K562 (cell line): Measurements from ENCODE around the gene RASGRP1. TPM values are rescaled to one million over a fixed set of nuclear protein-coding genes. Genes with fewer than 3 reads are reported as not detected.

Experiments
- ATAC-seq: fragments of 200-7000 bp; cut with Tn5 transposase; 3 replicates; pipeline ENCODE4 v1.9.1; 2020; ENCODE audit warnings: moderate library complexity
- BruUV-seq: library from RNA; stranded (reverse); fragments of 400-500 nt; replicated peaks from 2 replicates; lab custom pipeline; 2021; lab: Mats Ljungman, UMichigan
- CTCF ChIA-PET: fragments of 300-600 bp; formaldehyde crosslinking; extraction: SDS; loops from one replicate; lab custom pipeline; 2021; ENCODE audit warnings: low intra/inter-chr PET ratio; lab: Yijun Ruan, JAX
- POLR2A ChIA-PET: fragments of 300-600, 350-650 bp; sonication (Branson Sonifier 250); formaldehyde crosslinking; extraction: SDS; loops from one replicate; lab custom pipeline; 2021; ENCODE audit warnings: antibody characterized with exemption, inconsistent platforms; lab: Yijun Ruan, JAX
- DNase-seq, 4 experiments: peaks; one replicate each; pipeline versions ENCODE4 v3.0.0 to v3.0.0-alpha.2; 2011 to 2018; ENCODE audit warnings: low spot score in 3 of 4, mixed read lengths in 3 of 4; ENCODE audit errors: extremely low read depth in 1 of 4
- FAIRE-seq: peaks from 2 replicates; lab custom pipeline; 2011; peaks lifted over from hg19 to GRCh38; lab: Jason Lieb, UNC
- H2AFZ ChIP-seq: 2 replicates; pipeline ENCODE4 v1.6.0; 2011; ENCODE audit warnings: low read depth, low read length, control low read depth, inconsistent platforms
- H3K27ac ChIP-seq: fragments of 200-600 bp; 3 replicates; pipeline ENCODE4 v1.8.0; 2011; ENCODE audit warnings: low read depth, mild to moderate bottlenecking, control low read depth, inconsistent platforms, low read length, moderate library complexity, mixed read lengths; ENCODE audit errors: extremely low read depth
- H3K27me3 ChIP-seq, 2 experiments: fragments of 300-600 bp in 1 of 2; 2 replicates in 1 of 2; 3 replicates in 1 of 2; pipeline versions ENCODE4 v1.6.0 to v1.8.0; 2011; ENCODE audit warnings: inconsistent platforms in 2 of 2, low read length in 2 of 2, mild to moderate bottlenecking in 1 of 2, mixed read lengths in 1 of 2, moderate library complexity in 1 of 2; ENCODE audit not compliant: control insufficient read depth in 2 of 2, insufficient read depth in 2 of 2
- H3K36me3 ChIP-seq: fragments of 300-600 bp; 3 replicates; pipeline ENCODE4 v1.8.0; 2011; ENCODE audit warnings: mild to moderate bottlenecking, low read length, inconsistent platforms; ENCODE audit not compliant: control insufficient read depth, insufficient read depth
- H3K4me1 ChIP-seq, 2 experiments: fragments of 200-600 bp in 1 of 2; replicated peaks in 1 of 2; 2 replicates in 1 of 2; 3 replicates in 1 of 2; pipeline versions ENCODE4 v1.5.1 to v1.8.0; 2011; ENCODE audit warnings: inconsistent platforms in 2 of 2, low read length in 2 of 2, mild to moderate bottlenecking in 1 of 2, mixed read lengths in 1 of 2, moderate library complexity in 1 of 2; ENCODE audit not compliant: control insufficient read depth in 2 of 2, insufficient read depth in 2 of 2
- H3K4me2 ChIP-seq: 2 replicates; pipeline ENCODE4 v1.6.1; 2011; ENCODE audit warnings: low read length, control low read depth, inconsistent platforms, mixed read lengths; ENCODE audit not compliant: insufficient read depth
- H3K4me3 ChIP-seq: fragments of 200-600 bp; sonication (generic), shearing (Covaris generic); 2 replicates; pipeline ENCODE4 v1.5.1; 2016; ENCODE audit warnings: control low read depth, inconsistent platforms
- H3K79me2 ChIP-seq: fragments of 200-600 bp; 3 replicates; pipeline ENCODE4 v1.8.0; 2011; ENCODE audit warnings: low read length, inconsistent platforms; ENCODE audit not compliant: control insufficient read depth, insufficient read depth
- H3K9ac ChIP-seq, 2 experiments: 2 replicates each; pipeline versions ENCODE4 v1.6.0 to v1.6.1; 2011; ENCODE audit warnings: low read depth in 2 of 2, low read length in 2 of 2, control low read depth in 1 of 2, inconsistent platforms in 1 of 2, mild to moderate bottlenecking in 1 of 2, mixed read lengths in 1 of 2; ENCODE audit not compliant: insufficient read depth in 1 of 2
- H3K9me1 ChIP-seq: one replicate; pipeline ENCODE4 v1.6.0; 2011; ENCODE audit warnings: inconsistent platforms, mild to moderate bottlenecking, low read length, moderate library complexity; ENCODE audit not compliant: control insufficient read depth, insufficient read depth
- H3K9me3 ChIP-seq: replicated peaks from 2 replicates; pipeline ENCODE4 v1.5.1; 2011; ENCODE audit warnings: low read depth, low read length, inconsistent platforms; ENCODE audit not compliant: control insufficient read depth, insufficient read depth
- H4K20me1 ChIP-seq: replicated peaks from 2 replicates; pipeline ENCODE4 v1.6.1; 2011; ENCODE audit warnings: low read length, inconsistent platforms, mixed read lengths; ENCODE audit not compliant: control insufficient read depth, insufficient read depth
- ARNT ChIP-seq, 2 experiments: fragments of 450-650 bp; IDR thresholded peaks; 2 replicates each; pipeline ENCODE4 v1.6.1; 2016; ENCODE audit warnings: mild to moderate bottlenecking in 1 of 2
- ZBTB11 ChIP-seq, 3 experiments: fragments of 200-800 bp in 1 of 3; fragments of 250-450 bp in 1 of 3; fragments of 450-650 bp in 1 of 3; sonication (Bioruptor Pico) in 1 of 3; sonication (Bioruptor generic) in 1 of 3; formaldehyde crosslinking in 1 of 3; IDR thresholded peaks; 2 replicates each; pipeline versions ENCODE4 v1.6.1 to v1.8.0; 2016 to 2022; ENCODE audit warnings: mild to moderate bottlenecking in 2 of 3, missing genetic modification characterization in 2 of 3, missing compliant biosample characterization in 1 of 3, moderate library complexity in 1 of 3
- ZBTB33 ChIP-seq: sonication (generic); formaldehyde crosslinking; IDR thresholded peaks from 2 replicates; pipeline ENCODE4 v1.8.1; 2023; ENCODE audit warnings: mild to moderate bottlenecking, missing genetic modification reagents
- ZEB2 ChIP-seq: fragments of 450-650 bp; IDR thresholded peaks from 2 replicates; pipeline ENCODE4 v1.6.1; 2016
- ZNF583 ChIP-seq: fragments of 250-450 bp; sonication (Bioruptor Pico); IDR thresholded peaks from 2 replicates; pipeline ENCODE4 v1.4.0; 2020
- in situ Hi-C: fragments of 300-500 bp; cut with MboI; formaldehyde crosslinking; loops from 4 replicates; pipeline ENCODE4 v1.15.0; 2018; ENCODE audit warnings: inconsistent platforms, mixed read lengths
- intact Hi-C: fragments of 100-400 bp; cut with micrococcal nuclease; formaldehyde crosslinking; loops from 2 replicates; pipeline ENCODE4 v1.14.2; 2022
- polyA plus RNA-seq, 8 experiments: library from polyadenylated mRNA; depleted of rRNA in 4 of 8; stranded (reverse) in 5 of 8; unstranded in 3 of 8; fragments of >200 nt; fragmentation: Nextera tagmentation in 2 of 8; fragmentation: Illumina TruSeq in 1 of 8; extraction: Ambion mirVana in 2 of 8; extraction: Trizol in 1 of 8; gene quantifications; 2 replicates each; pipeline versions ENCODE4 v1.2.1 to v1.2.3, GENCODE V29; 2011 to 2014; ENCODE audit warnings: inconsistent platforms in 1 of 8, missing spikeins in 1 of 8
- total RNA-seq, 7 experiments: library from RNA; depleted of rRNA in 6 of 7; stranded (reverse); fragments of >200 nt in 6 of 7; fragmentation: Illumina TruSeq in 2 of 7; extraction: Trizol in 2 of 7; gene quantifications; 2 replicates each; pipeline versions ENCODE4 v1.2.1 to v1.2.3, GENCODE V29; 2011 to 2021; ENCODE audit warnings: low replicate concordance in 1 of 7

RASGRP1 gene
- total and polyA plus RNA-seq, 9 of the 15 experiments (the other 6 are each of a cell fraction or from before 2014, with no cell fraction given), result 0.14 to 0.72 (median 0.31) TPM

GRCh38 chr15:38539008-38539343 is 25.6 kb downstream of the RASGRP1 start:
- Histone ChIP-seq H2AFZ (no peak overlapping the region), H3K27ac (no peak overlapping the region), H3K9ac (no peak overlapping the region), H3K36me3 (no peaks in the 10 kb centered on the region), H3K4me3 (no peak overlapping the region), H3K79me2 (no peaks in the 10 kb centered on the region), H3K9me1 (no peaks in the 10 kb centered on the region), H3K4me1 (peaks cover 0 to 2% of the 10 kb centered on the region in 2 experiments; a peak in 1 of 5 replicates), H4K20me1 (no peaks in the 10 kb centered on the region), H3K27me3 (no peaks in the 10 kb centered on the region), H3K9me3 (no peaks in the 10 kb centered on the region), H3K4me2 (no peak overlapping the region)
- ATAC-seq (no peak), FAIRE-seq (no peak), DNase-seq (no peak)
- intact Hi-C loops, result no loop called here
- CTCF ChIA-PET, result no interaction called here
- in situ Hi-C loops, result no loop called here
- POLR2A ChIA-PET, result no interaction called here
- BruUV-seq, result no TSS peak
- no peak for TF ChIP-seq ZEB2
- TF ChIP-seq ZBTB11 (CRISPR knock-in tag; IDR thresholded peaks at IDR 0.05), result no peak
- no peak for TF ChIP-seq ARNT (IDR thresholded peaks at IDR 0.05)
- TF ChIP-seq ZBTB33, result no peak
- TF ChIP-seq ZNF583 (CRISPR knock-in tag), result no peak
